HG03175 (cell line): ENCODE data around the gene LRBA.

Experiments
- ATAC-seq: cut with Tn5 transposase; IDR thresholded peaks from one replicate; pipeline ENCODE4 v1.9.1; 2021; ENCODE audit warnings: mild to moderate bottlenecking, moderate library complexity; ENCODE audit not compliant: unreplicated experiment

The LRBA gene

GRCh38 chr4:150354214-150354796 is 660.8 kb downstream of the LRBA start:
- no peak for ATAC-seq

GRCh38 chr4:150348079-150348478 is 667.0 kb downstream of the LRBA start:
- ATAC-seq = no peak

GRCh38 chr4:150345207-150345744 is 669.8 kb downstream of the LRBA start:
- no peak for ATAC-seq

- ATAC-seq = no peak
Measured at GRCh38 chr4:150343796-150344195, 671.3 kb downstream of the LRBA start.

- ATAC-seq = no peak
Measured at GRCh38 chr4:150342945-150343344, 672.1 kb downstream of the LRBA start.

GRCh38 chr4:150337734-150338133 is 677.4 kb downstream of the LRBA start:
- no peak for ATAC-seq

- ATAC-seq = no peak
Measured at GRCh38 chr4:150336676-150337412, 678.2 kb downstream of the LRBA start.

GRCh38 chr4:150332961-150333360 is 682.1 kb downstream of the LRBA start:
- no peak for ATAC-seq

- no peak for ATAC-seq
Measured at GRCh38 chr4:150332086-150332485, 683.0 kb downstream of the LRBA start.

- no peak for ATAC-seq
Measured at GRCh38 chr4:150329373-150329772, 685.7 kb downstream of the LRBA start.

- no peak for ATAC-seq
Measured at GRCh38 chr4:150328496-150328895, 686.6 kb downstream of the LRBA start.

- no peak for ATAC-seq
Measured at GRCh38 chr4:150327262-150327780, 687.8 kb downstream of the LRBA start.

GRCh38 chr4:150325872-150326271 is 689.2 kb downstream of the LRBA start:
- ATAC-seq = peak; percentile 82

GRCh38 chr4:150323406-150324325 is 691.4 kb downstream of the LRBA start:
- no peak for ATAC-seq

- no peak for ATAC-seq
Measured at GRCh38 chr4:150322646-150323045, 692.4 kb downstream of the LRBA start.

GRCh38 chr4:150321113-150321512 is 694.0 kb downstream of the LRBA start:
- no peak for ATAC-seq

- ATAC-seq = no peak
Measured at GRCh38 chr4:150318971-150319370, 696.1 kb downstream of the LRBA start.

- ATAC-seq = no peak
Measured at GRCh38 chr4:150318527-150318926, 696.6 kb downstream of the LRBA start.

- ATAC-seq = no peak
Measured at GRCh38 chr4:150316332-150317205, 698.5 kb downstream of the LRBA start.

- no peak for ATAC-seq
Measured at GRCh38 chr4:150315691-150316090, 699.4 kb downstream of the LRBA start.
